Stomach (tissue), 9 donors: ENCODE data around the gene SNX13. TPM values are rescaled to one million over a fixed set of nuclear protein-coding genes. Genes with fewer than 3 reads are reported as not detected.

Experiments used
- DNase-seq, 2 donors: peaks; one replicate each; pipeline versions ENCODE4 v3.0.0 to v3.0.0-alpha.2; 2013 to 2019
- H3K27ac ChIP-seq, 5 donors: fragments of 200-600 bp in 4 of 5; sonication (generic) in 4 of 5; one replicate each; pipeline ENCODE4 v1.5.1; 2013 to 2019; ENCODE audit warnings: mild to moderate bottlenecking in 1 of 5, moderate library complexity in 1 of 5
- H3K27me3 ChIP-seq, 3 donors: fragments of 200-600 bp; sonication (generic); one replicate each; pipeline ENCODE4 v1.5.1; 2017 to 2019; ENCODE audit warnings: mixed run types in 1 of 3
- H3K36me3 ChIP-seq, 4 donors: fragments of 200-600 bp; sonication (generic); 1 replicate in 3 of 4; 2 replicates in 1 of 4; pipeline ENCODE4 v1.5.1; 2016 to 2019
- H3K4me1 ChIP-seq, 4 donors: fragments of 200-600 bp; sonication (generic); one replicate each; pipeline ENCODE4 v1.5.1; 2016 to 2019
- H3K4me3 ChIP-seq, 4 donors: fragments of 200-600 bp; sonication (generic) in 3 of 4; one replicate each; pipeline ENCODE4 v1.5.1; 2016 to 2019; ENCODE audit warnings: mild to moderate bottlenecking in 1 of 4
- H3K9me3 ChIP-seq, 4 donors: fragments of 200-600 bp; sonication (generic); one replicate each; pipeline ENCODE4 v1.5.1; 2016 to 2019
- CTCF ChIP-seq, 7 experiments: fragments of 450-650 bp in 4 of 7; fragments of 200-600 bp in 3 of 7; sonication (generic) in 3 of 7; IDR thresholded peaks; one replicate each; pipeline ENCODE4 v1.5.1; 2016 to 2019; ENCODE audit warnings: antibody characterized with exemption in 7 of 7, control low read depth in 2 of 7, mild to moderate bottlenecking in 1 of 7
- EP300 ChIP-seq: sonication (generic); formaldehyde crosslinking; IDR thresholded peaks from one replicate; pipeline ENCODE4 v1.6.1; 2017; ENCODE audit warnings: antibody characterized with exemption
- POLR2A ChIP-seq, 4 donors: fragments of 450-650 bp; IDR thresholded peaks; one replicate each; pipeline ENCODE4 v1.6.1; 2016; ENCODE audit warnings: antibody characterized with exemption in 4 of 4, control low read depth in 2 of 4, mild to moderate bottlenecking in 1 of 4, moderate library complexity in 1 of 4
- POLR2AphosphoS5 ChIP-seq, 3 donors: sonication (generic); formaldehyde crosslinking; IDR thresholded peaks; one replicate each; pipeline ENCODE4 v1.6.1; 2016; ENCODE audit warnings: antibody characterized with exemption in 3 of 3
- WGBS, 5 donors: extraction: QIAGEN DNeasy Blood & Tissue Kit in 3 of 5; methylation state at CpG; one replicate each; pipeline versions ENCODE4 v1.1.5 to v1.1.7; 2013 to 2018; 5-methylcytosine and 5-hydroxymethylcytosine counted together
- intact Hi-C: fragments of 100-400 bp; cut with DNase I; formaldehyde crosslinking; loops from one replicate; pipeline ENCODE4 v1.15.1; 2023; ENCODE audit warnings: low total_unique reads
- polyA plus RNA-seq, 3 donors: library from polyadenylated mRNA; stranded (reverse); fragments of 200-250 nt; gene quantifications; one replicate each; pipeline ENCODE4 v1.2.3, GENCODE V29; 2013
- total RNA-seq, 5 donors: library from RNA; depleted of rRNA; stranded (reverse); fragments of >200 nt; gene quantifications; one replicate each; pipeline versions ENCODE4 v1.1.0 to v1.2.3, GENCODE V29; 2014 to 2016
- donor health status: healthy with polysubstance abuse.
- donor health status: Bipolar disorder and iron deficiency.
- donor health status: healthy.

Gene SNX13
- total and polyA plus RNA-seq, 8 donors: 6.0 to 115 (median 34.6) TPM

GRCh38 chr7:17787257-17787656, 153.0 kb downstream of the SNX13 start:
- H3K4me3 ChIP-seq: no peak overlapping the region
- H3K9me3 ChIP-seq: no peaks in the 10 kb centered on the region
- no peak overlapping the region for H3K27ac ChIP-seq
- intact Hi-C loops: no loop called here
- TF ChIP-seq POLR2A (IDR thresholded peaks at IDR 0.05) (no peak), POLR2AphosphoS5 (IDR thresholded peaks at IDR 0.05) (no peak), CTCF (IDR thresholded peaks at IDR 0.05) (no peak), EP300 (no peak)
- peaks cover 0 to 6% (median 0%) of the 10 kb centered on the region in 4 donors for H3K4me1 ChIP-seq
- no peaks in the 10 kb centered on the region for H3K27me3 ChIP-seq
- no peak for DNase-seq
- peaks cover 0 to 10% (median 1%) of the 10 kb centered on the region in 4 donors for H3K36me3 ChIP-seq
- 92 to 96% (median 94%) methylated on average over 1 of the region's 1 CpG for WGBS, 5 donors

- Histone ChIP-seq H3K36me3 (peaks cover 0 to 10% (median 0%) of the 10 kb centered on the region in 4 donors), H3K27ac (no peak overlapping the region), H3K27me3 (no peaks in the 10 kb centered on the region), H3K4me1 (peaks cover 0 to 7% (median 0%) of the 10 kb centered on the region in 4 donors), H3K4me3 (no peak overlapping the region), H3K9me3 (no peaks in the 10 kb centered on the region)
- 35 to 77% (median 59%) methylated on average over 5 to 6 of the region's 6 CpGs for WGBS, 5 donors
- intact Hi-C loops: no loop called here
- no peak for DNase-seq
- TF ChIP-seq POLR2A (IDR thresholded peaks at IDR 0.05) (no peak), POLR2AphosphoS5 (IDR thresholded peaks at IDR 0.05) (no peak), EP300 (no peak), CTCF (IDR thresholded peaks at IDR 0.05) (no peak)
Observed at GRCh38 chr7:17786314-17786852, 153.9 kb downstream of the SNX13 start.

GRCh38 chr7:17782216-17782549, 158.1 kb downstream of the SNX13 start:
- TF ChIP-seq EP300 (no peak), POLR2A (IDR thresholded peaks at IDR 0.05) (no peak), POLR2AphosphoS5 (IDR thresholded peaks at IDR 0.05) (no peak), CTCF (IDR thresholded peaks at IDR 0.05) (no peak)
- H3K4me1 ChIP-seq: peaks cover 0 to 7% (median 0%) of the 10 kb centered on the region in 4 donors
- intact Hi-C loops: no loop called here
- no peaks in the 10 kb centered on the region for H3K9me3 ChIP-seq
- H3K4me3 ChIP-seq: no peak overlapping the region
- no peak for DNase-seq
- no peaks in the 10 kb centered on the region for H3K36me3 ChIP-seq
- no peak overlapping the region for H3K27ac ChIP-seq
- H3K27me3 ChIP-seq: no peaks in the 10 kb centered on the region

GRCh38 chr7:17781491-17782215, 158.6 kb downstream of the SNX13 start:
- no peaks in the 10 kb centered on the region for H3K36me3 ChIP-seq
- no peak overlapping the region for H3K4me3 ChIP-seq
- DNase-seq: no peak
- H3K27me3 ChIP-seq: no peaks in the 10 kb centered on the region
- TF ChIP-seq POLR2A (IDR thresholded peaks at IDR 0.05) (no peak), EP300 (no peak), POLR2AphosphoS5 (IDR thresholded peaks at IDR 0.05) (no peak), CTCF (IDR thresholded peaks at IDR 0.05) (no peak)
- H3K9me3 ChIP-seq: no peaks in the 10 kb centered on the region
- WGBS, 5 donors: 57 to 63% (median 61%) methylated on average over 7 of the region's 7 CpGs
- peaks cover 0 to 7% (median 0%) of the 10 kb centered on the region in 4 donors for H3K4me1 ChIP-seq
- no peak overlapping the region for H3K27ac ChIP-seq
- intact Hi-C loops: no loop called here
